Endothelial cell of umbilical vein (primary cell): ENCODE data around the gene MRM2. TPM values are rescaled to one million over a fixed set of nuclear protein-coding genes. Genes with fewer than 3 reads are reported as not detected.

ENCODE experiments used
- BruUV-seq: library from RNA; stranded (reverse); fragments of 400-500 nt; replicated peaks from 2 replicates; lab custom pipeline; 2021; lab: Mats Ljungman, UMichigan
- CTCF ChIA-PET: fragments of 300-600, 350-600 bp; sonication (Branson Sonifier 250); formaldehyde crosslinking; loops from one replicate; lab custom pipeline; 2021; ENCODE audit warnings: antibody characterized with exemption, inconsistent platforms; lab: Charles Lee
- POLR2A ChIA-PET: fragments of 300-600, 350-600 bp; sonication (Branson Sonifier 250); formaldehyde crosslinking; loops from one replicate; lab custom pipeline; 2021; ENCODE audit warnings: antibody characterized with exemption, inconsistent platforms; lab: Charles Lee
- DNase-seq: peaks from one replicate; pipeline ENCODE4 v3.0.0-alpha.2; 2011; ENCODE audit warnings: low read depth, low spot score
- FAIRE-seq: peaks from 2 replicates; lab custom pipeline; 2011; peaks lifted over from hg19 to GRCh38; lab: Jason Lieb, UNC
- H2AFZ ChIP-seq: 2 replicates; pipeline ENCODE4 v1.6.0; 2012; ENCODE audit warnings: low read depth, low read length, control low read depth, inconsistent platforms
- H3K27ac ChIP-seq: 2 replicates; pipeline ENCODE4 v1.5.1; 2011; ENCODE audit warnings: low read depth, mild to moderate bottlenecking, control low read depth, low read length, moderate library complexity; ENCODE audit not compliant: insufficient read depth
- H3K27me3 ChIP-seq, 2 experiments: 2 replicates each; pipeline versions ENCODE4 v1.6.0 to v1.6.1; 2011; ENCODE audit warnings: low read length in 2 of 2, mixed read lengths in 1 of 2; ENCODE audit not compliant: control insufficient read depth in 2 of 2, insufficient read depth in 2 of 2
- H3K36me3 ChIP-seq, 2 experiments: 2 replicates in 1 of 2; 3 replicates in 1 of 2; pipeline ENCODE4 v1.5.1; 2011; ENCODE audit warnings: low read length in 2 of 2, mild to moderate bottlenecking in 1 of 2, moderate library complexity in 1 of 2; ENCODE audit not compliant: control insufficient read depth in 2 of 2, insufficient read depth in 2 of 2; ENCODE audit errors: extremely low read depth in 1 of 2
- H3K4me1 ChIP-seq: 3 replicates; pipeline ENCODE4 v1.5.1; 2011; ENCODE audit warnings: mild to moderate bottlenecking, low read length; ENCODE audit not compliant: control insufficient read depth, insufficient read depth; ENCODE audit errors: extremely low read depth
- H3K4me2 ChIP-seq: 2 replicates; pipeline ENCODE4 v1.6.1; 2011; ENCODE audit warnings: low read length, control low read depth, mixed read lengths; ENCODE audit not compliant: insufficient read depth
- H3K4me3 ChIP-seq, 3 experiments: fragments of 200-600 bp in 1 of 3; sonication (generic), shearing (Covaris generic) in 1 of 3; replicated peaks in 1 of 3; 2 replicates each; pipeline ENCODE4 v1.5.1; 2011 to 2016; ENCODE audit warnings: control low read depth in 3 of 3, low read length in 3 of 3, mild to moderate bottlenecking in 2 of 3, inconsistent platforms in 1 of 3, low read depth in 1 of 3, moderate library complexity in 1 of 3; ENCODE audit not compliant: insufficient read depth in 1 of 3
- H3K79me2 ChIP-seq: 2 replicates; pipeline ENCODE4 v1.6.0; 2012; ENCODE audit warnings: low read length, inconsistent platforms; ENCODE audit not compliant: control insufficient read depth, insufficient read depth
- H3K9ac ChIP-seq: replicated peaks from 2 replicates; pipeline ENCODE3; 2011; ENCODE audit warnings: low read length, control low read depth; ENCODE audit not compliant: insufficient read depth; ENCODE audit errors: extremely low read depth
- H3K9me1 ChIP-seq: replicated peaks from 3 replicates; pipeline ENCODE4 v1.6.0; 2011; ENCODE audit warnings: mild to moderate bottlenecking, low read length; ENCODE audit not compliant: control insufficient read depth, insufficient read depth; ENCODE audit errors: extremely low read depth
- H3K9me3 ChIP-seq: replicated peaks from 2 replicates; pipeline ENCODE4 v1.5.1; 2012; ENCODE audit warnings: low read length, inconsistent platforms; ENCODE audit not compliant: control insufficient read depth, insufficient read depth
- H4K20me1 ChIP-seq: replicated peaks from 2 replicates; pipeline ENCODE3; 2011; ENCODE audit warnings: mild to moderate bottlenecking, low read length; ENCODE audit not compliant: control insufficient read depth, insufficient read depth; ENCODE audit errors: extremely low read depth
- CTCF ChIP-seq, 2 donors: IDR thresholded peaks; 1 replicate in 1 of 2; 2 replicates in 1 of 2; pipeline ENCODE4 v1.5.1; 2011; ENCODE audit warnings: low read length in 2 of 2, mild to moderate bottlenecking in 2 of 2, moderate library complexity in 2 of 2, control low read depth in 1 of 2, inconsistent platforms in 1 of 2, low read depth in 1 of 2; ENCODE audit not compliant: insufficient read depth in 1 of 2; ENCODE audit errors: extremely low read depth in 1 of 2
- EZH2 ChIP-seq: IDR thresholded peaks from 2 replicates; pipeline ENCODE4 v1.6.1; 2012; ENCODE audit warnings: borderline replicate concordance, low read depth, mild to moderate bottlenecking, moderate library complexity, low read length, inconsistent platforms; ENCODE audit not compliant: severe bottlenecking
- FOS ChIP-seq: IDR thresholded peaks from 2 replicates; pipeline ENCODE4 v1.6.1; 2011; ENCODE audit warnings: mild to moderate bottlenecking, low read length, moderate library complexity, borderline replicate concordance; ENCODE audit not compliant: insufficient read depth
- GATA2 ChIP-seq: IDR thresholded peaks from 2 replicates; pipeline ENCODE4 v1.7.0; 2011; ENCODE audit warnings: low read depth, mild to moderate bottlenecking, moderate library complexity, mixed read lengths, low read length; ENCODE audit not compliant: insufficient read length, insufficient read depth
- JUN ChIP-seq: IDR thresholded peaks from 2 replicates; pipeline ENCODE4 v1.6.1; 2011; ENCODE audit warnings: borderline replicate concordance, low read depth; ENCODE audit not compliant: insufficient read length, insufficient read depth
- MYC ChIP-seq: IDR thresholded peaks from one replicate; pipeline ENCODE4 v1.6.1; 2011; ENCODE audit warnings: mild to moderate bottlenecking, low read depth, low read length
- POLR2A ChIP-seq: IDR thresholded peaks from 2 replicates; pipeline ENCODE4 v1.6.1; 2012; ENCODE audit warnings: low read depth, mild to moderate bottlenecking, control low read depth, low read length
- POLR2AphosphoS5 ChIP-seq: IDR thresholded peaks from 2 replicates; pipeline ENCODE4 v1.6.1; 2012; ENCODE audit warnings: low read depth, mild to moderate bottlenecking, control low read depth, low read length, moderate library complexity; ENCODE audit not compliant: insufficient read depth
- dilution Hi-C: fragments of 300-500 bp; cut with MboI; formaldehyde crosslinking; loops from one replicate; pipeline ENCODE4 v1.15.0; 2019; ENCODE audit warnings: low sequenced_read_pairs; ENCODE audit not compliant: extremely low pct_ligation_motif_present
- intact Hi-C: fragments of 100-400 bp; cut with micrococcal nuclease; formaldehyde crosslinking; loops from one replicate; pipeline ENCODE4 v1.10.0; 2022
- polyA plus RNA-seq, 4 experiments: library from polyadenylated mRNA; depleted of rRNA in 3 of 4; stranded (reverse) in 3 of 4; unstranded in 1 of 4; fragments of >200 nt; gene quantifications; 2 replicates each; pipeline versions ENCODE4 v1.2.1 to v1.2.3, GENCODE V29; 2011 to 2012; ENCODE audit warnings: missing spikeins in 1 of 4
- total RNA-seq: library from RNA; stranded (reverse); gene quantifications from 2 replicates; pipeline ENCODE4 v1.2.3, GENCODE V29; 2021
- TF ChIP-seq, protein P1 (sequence below): IDR thresholded peaks from 2 replicates; pipeline ENCODE4 v1.6.1; 2011; ENCODE audit not compliant: insufficient read depth, insufficient read length

MRM2 gene
- total and polyA plus RNA-seq, 2 donors (not counting 3 experiments of a cell fraction or from before 2014, with no cell fraction given) = 10.6 to 20.8 TPM

- H3K27me3 ChIP-seq = no peaks in the 10 kb centered on the region
- peaks cover 7 to 39% of the 10 kb centered on the region in 2 experiments for H3K36me3 ChIP-seq
- BruUV-seq = no TSS peak
- H3K9ac ChIP-seq = no peak overlapping the region
- H3K4me1 ChIP-seq = no peaks in the 10 kb centered on the region
- no peak overlapping the region for H2AFZ ChIP-seq
- ChIA-PET POLR2A (no interaction called here), CTCF (no interaction called here)
- H3K9me1 ChIP-seq = no peaks in the 10 kb centered on the region
- FAIRE-seq = no peak
- intact Hi-C loops = no loop called here
- no peaks in the 10 kb centered on the region for H3K79me2 ChIP-seq
- H3K4me3 ChIP-seq = no peak overlapping the region
- TF ChIP-seq POLR2A = no peak
- no peak for TF ChIP-seq POLR2AphosphoS5
- no peak for TF ChIP-seq CTCF (IDR thresholded peaks at IDR 0.05; ENCODE audit: extremely low read depth in 1 of 2, insufficient read depth in 1 of 2, low read depth in 1 of 2, low read length in 2 of 2)
- no peak for TF ChIP-seq EZH2
- no peak for TF ChIP-seq GATA2
- TF ChIP-seq JUN = no peak
- no peak for TF ChIP-seq MYC
- no peak for TF ChIP-seq FOS
- TF ChIP-seq, protein P1, sequence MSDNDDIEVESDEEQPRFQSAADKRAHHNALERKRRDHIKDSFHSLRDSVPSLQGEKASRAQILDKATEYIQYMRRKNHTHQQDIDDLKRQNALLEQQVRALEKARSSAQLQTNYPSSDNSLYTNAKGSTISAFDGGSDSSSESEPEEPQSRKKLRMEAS = no peak
- DNase-seq = no peak
- H4K20me1 ChIP-seq = no peaks in the 10 kb centered on the region
- dilution Hi-C loops = no loop called here
- H3K9me3 ChIP-seq = no peaks in the 10 kb centered on the region
- H3K4me2 ChIP-seq = no peak overlapping the region
- no peak overlapping the region for H3K27ac ChIP-seq
These were observed 29.1 kb downstream of the MRM2 start for GRCh38 chr7:2212906-2213305.
